ENCODE data around the gene TEAD1. TPM values are rescaled to one million over a fixed set of nuclear protein-coding genes. Genes with fewer than 3 reads are reported as not detected.

TEAD1 gene
- total RNA-seq, 1 experiment from 2014 or later, result 83.2 TPM

DNA sequence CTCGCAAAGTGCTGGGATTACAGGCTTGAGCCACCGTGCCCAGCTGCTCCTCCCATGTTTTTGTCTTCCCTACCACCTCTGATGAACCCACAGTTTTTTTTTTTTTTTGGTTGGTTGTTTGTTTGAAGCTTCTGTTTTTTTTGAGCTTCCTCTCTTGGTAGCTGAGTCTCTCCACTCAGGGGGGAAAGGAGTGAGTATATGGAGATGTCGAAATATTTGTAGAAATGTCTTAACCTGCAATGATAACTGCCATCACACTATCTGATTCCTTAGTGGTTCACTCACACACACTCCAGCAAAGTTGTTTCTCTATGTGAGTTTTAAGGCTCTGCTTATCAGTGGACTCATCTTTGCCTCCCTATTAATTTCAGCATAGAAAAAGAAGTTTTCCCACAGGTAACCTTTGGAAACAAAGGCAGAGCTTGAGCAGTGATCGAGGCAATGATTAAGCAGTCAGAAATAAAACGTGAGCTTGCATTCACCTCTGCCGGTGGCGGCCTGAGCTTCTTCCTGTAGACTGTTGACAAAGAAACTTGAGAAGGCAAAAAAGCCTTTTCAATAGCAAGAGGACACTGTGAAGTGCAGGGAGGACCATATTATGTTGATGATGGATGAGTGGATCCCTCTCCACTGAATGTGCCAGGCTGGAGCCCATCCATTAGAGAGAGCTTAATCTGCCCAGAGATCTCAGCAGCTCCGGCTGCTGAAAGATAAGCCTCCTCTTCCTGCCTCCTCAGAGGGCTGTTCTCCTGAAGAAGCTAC is 305.9 kb downstream of the TEAD1 start:
- no peak for DNase-seq (ENCODE audit: low read depth)

DNA sequence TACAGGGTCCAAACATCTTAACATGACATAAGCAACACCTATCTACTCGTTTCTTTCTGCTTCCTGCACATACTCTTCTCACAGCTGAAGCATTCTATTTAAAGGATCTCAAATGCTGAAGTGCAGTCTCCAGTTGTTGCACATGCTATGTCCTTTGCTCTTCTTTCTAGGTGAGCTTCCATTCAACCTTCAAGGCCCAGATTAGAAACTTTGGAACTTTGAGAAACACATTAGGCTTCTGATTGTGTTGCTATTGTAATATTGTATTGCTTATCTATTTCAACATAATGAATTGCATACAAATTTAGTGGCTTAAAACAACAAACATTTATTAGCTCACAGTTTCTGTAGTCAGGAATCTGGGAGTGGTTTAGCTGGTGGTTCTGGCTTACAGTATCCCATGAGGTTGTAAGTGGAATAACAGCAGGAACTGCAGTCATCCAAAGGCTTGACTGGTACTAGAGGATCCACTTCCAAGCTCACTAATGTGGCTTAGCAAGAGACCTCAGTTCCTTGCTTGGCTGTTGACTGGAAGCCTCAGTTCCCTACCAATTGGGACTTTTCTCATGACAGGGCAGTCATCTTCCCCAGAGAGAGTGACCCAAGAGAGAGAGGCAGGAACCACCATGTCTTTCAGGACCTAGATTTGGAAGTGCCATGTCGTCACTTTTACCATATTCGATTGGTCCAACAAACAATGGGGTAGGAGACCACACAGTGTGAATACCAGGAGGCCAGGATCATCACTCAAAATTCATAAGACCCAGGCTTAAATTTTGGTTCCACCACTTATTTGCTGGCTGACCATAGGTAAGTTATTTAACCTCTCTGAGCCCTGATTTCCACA is 307.7 kb downstream of the TEAD1 start:
- peak; percentile 11 for DNase-seq (ENCODE audit: low read depth)

DNA sequence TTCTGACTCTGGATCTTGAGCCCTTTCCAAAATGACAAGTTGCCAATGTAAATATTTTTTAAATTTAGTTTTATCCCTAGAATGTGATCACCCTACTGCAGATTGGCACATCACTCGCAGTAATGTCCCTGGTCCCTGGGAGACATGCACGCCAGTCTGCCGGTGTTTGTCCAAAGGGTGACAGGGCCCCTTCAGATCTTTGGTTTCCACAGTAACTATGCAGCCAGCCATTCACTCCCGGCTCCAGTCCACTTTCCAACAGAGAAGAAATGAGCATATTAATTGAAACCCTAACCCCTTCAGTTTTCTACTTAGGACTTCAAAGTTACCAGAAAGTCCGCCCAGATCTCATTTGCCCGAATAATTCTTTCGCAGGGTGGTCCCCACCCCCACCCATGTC is 309.1 kb downstream of the TEAD1 start:
- DNase-seq (ENCODE audit: low read depth), result no peak

DNA sequence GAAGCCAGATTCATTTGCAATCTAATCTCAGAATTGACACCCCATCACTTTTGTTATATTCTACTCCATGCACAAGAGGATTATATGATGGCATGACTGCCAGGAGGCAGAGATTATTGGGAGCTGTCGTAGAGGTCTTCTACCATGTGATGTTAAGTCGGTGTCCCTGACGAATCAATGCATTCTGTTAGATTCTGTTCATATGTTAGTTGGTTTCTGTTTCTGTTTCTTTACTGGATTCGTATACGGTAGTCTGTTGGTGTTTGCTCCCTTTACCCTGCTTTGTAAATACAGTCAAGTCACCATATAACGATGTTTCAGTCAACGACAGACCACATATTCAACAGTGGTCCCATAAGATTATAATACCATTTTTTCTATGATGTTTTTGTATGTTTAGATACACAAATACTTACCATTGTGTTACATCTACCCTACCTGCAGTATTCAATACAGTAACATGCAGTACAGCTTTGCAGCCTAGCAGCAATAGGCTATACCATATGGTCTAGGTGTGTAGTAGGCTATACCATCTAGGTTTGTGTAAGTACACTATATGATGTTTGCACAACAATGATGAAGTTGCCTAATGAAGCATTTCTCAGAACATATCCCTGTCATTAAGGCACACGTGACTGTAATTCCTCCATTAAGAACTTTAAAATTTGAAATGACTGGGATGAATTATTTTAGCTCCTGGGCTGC is 312.1 kb downstream of the TEAD1 start:
- no peak for DNase-seq (ENCODE audit: low read depth)

DNA sequence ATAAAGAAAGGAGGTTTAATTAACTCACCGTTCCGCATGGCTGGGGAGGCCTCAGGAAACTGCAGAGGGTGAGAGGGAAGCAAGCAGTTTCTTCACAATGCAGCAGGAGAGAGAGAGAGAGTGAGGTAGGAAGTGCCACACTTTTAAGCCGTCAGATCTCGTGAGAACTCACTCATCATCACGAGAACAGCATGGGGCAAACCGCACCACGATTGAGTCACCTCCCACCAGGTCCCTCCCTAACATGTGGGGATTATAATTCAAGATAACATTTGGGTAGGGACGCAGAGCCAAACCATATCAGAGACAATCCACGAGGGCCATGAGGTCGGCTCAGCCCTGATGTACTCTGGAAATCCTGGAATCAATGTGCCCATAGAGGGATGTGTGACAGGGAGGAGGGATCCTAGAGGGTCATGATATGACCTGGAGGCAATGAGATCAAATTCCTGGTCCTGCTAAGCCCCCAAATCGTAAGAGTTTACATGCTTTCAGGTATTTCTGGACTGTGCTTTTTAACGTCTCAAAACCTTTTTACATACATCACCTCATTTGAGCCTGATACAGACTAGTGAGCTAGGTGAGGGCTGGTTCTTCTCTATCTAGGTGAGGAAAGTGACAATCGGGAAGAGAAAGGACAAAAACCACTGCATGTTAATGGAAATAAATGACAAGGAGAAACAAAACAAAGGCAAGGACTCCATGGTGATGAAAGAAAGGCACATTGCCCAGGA is 315.4 kb downstream of the TEAD1 start:
- DNase-seq (ENCODE audit: low read depth), result peak; percentile 30

DNA sequence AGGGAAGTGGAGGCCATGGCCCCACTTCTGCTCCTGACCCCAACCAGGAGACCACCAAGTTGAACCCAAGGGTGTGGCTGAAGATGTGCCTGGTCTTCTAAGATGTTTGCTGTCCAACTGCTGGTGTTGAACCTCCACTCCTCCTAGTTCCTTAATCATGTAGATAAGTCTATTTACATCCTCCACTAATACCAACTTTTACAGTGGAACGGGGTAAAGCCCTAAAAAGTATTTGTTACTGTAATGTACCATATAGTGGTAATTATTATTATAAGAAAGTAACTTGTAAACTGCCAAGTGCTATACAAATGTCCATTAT is 315.9 kb downstream of the TEAD1 start:
- no peak for DNase-seq (ENCODE audit: low read depth)

DNA sequence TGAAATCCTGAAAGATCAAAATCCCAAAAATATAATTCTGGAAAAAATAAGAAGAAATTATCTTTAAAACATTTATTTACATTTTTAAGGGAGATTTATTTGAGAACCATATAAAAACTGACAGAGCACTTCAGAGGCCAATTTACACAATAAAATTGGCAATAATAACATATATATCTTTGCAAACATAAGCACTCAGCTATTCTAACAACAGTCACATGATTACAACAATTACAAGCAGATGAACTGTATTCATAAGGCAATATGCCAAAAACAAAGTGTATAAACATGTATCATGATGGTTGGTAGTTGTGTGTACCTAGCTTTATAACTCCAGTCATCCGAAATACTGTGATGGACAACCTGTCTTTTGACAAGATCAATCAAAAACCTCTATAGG is 317.2 kb downstream of the TEAD1 start:
- no peak for DNase-seq (ENCODE audit: low read depth)

DNA sequence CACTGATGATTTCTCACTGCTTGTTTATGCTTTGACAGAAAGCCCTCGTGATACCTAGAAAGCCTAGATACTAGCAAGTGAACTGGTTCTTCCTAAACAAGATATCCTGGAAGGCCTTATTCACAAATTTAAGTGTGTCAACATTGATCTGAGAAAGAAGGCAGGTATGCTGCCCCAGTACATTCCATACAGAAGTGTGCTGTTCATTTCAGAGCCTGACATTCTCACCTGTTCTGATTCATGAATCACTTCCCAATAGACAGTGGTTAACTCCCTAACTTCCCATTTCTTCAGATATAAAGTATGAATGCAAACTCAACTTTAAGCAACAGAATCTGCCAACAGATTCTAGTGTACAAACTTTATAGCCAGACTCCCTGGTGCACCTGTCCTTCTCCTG is 319.4 kb downstream of the TEAD1 start:
- DNase-seq (ENCODE audit: low read depth), result no peak
